ENCODE data around the gene RRP1. TPM values are rescaled to one million over a fixed set of nuclear protein-coding genes. Genes with fewer than 3 reads are reported as not detected.

Gene RRP1, protein sequence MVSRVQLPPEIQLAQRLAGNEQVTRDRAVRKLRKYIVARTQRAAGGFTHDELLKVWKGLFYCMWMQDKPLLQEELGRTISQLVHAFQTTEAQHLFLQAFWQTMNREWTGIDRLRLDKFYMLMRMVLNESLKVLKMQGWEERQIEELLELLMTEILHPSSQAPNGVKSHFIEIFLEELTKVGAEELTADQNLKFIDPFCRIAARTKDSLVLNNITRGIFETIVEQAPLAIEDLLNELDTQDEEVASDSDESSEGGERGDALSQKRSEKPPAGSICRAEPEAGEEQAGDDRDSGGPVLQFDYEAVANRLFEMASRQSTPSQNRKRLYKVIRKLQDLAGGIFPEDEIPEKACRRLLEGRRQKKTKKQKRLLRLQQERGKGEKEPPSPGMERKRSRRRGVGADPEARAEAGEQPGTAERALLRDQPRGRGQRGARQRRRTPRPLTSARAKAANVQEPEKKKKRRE
- total RNA-seq: 13.4 and 22.6 TPM in 2 replicates

DNA sequence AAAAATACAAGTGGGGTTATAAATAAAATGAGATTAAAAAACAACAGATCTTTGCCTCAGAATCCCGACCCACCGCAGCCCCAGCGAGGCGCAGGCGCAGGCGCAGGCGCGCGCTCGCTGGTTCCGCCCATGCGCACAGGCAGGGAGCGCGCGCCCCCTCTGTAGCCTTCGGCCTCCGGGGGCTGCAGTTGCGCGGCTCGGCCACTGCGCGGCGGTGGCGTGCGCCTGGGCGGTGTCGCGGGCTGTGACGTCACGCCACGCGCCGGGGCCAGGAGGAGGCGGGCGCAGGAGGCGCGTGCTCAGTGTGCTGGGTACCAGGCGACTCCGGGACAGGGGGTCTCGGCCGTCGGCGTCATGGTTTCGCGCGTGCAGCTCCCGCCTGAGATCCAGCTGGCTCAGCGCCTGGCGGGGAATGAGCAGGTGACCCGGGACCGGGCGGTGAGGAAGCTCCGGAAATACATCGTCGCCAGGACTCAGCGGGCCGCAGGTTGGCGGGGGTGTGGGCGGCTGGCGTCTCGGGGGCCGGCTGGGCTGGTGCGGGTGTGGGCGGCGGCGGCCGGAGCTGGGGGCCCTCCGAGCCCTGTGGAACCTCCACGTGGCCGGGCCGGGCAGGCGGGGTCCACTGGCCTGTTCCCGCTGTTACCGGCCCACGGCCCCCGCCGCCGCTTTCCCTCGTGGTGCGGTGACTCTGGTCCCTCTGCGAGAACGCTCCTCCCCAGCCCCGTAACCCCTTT, at the start of gene RRP1:
RRP1 (plus strand) TSS at position 302 of the 734 bp plus-strand sequence; CDS start at position 355, 53 bp downstream.

GRCh38 chr21:43775795-43776430, 13.5 kb upstream of the RRP1 start, which contains the start of gene CSTB:
CSTB (minus strand) TSS chr21:43776308; CDS start chr21:43776269, 39 bp downstream.

Other genes starting within 250 kb of the RRP1 start
- 0.32 and 0.76 TPM in 2 replicates for gene HSF2BP, start 130.1 kb upstream of the RRP1 start, total RNA-seq
- gene RRP1B, start 130.0 kb upstream of the RRP1 start, total RNA-seq: 14.9 and 25.9 TPM in 2 replicates
- 22.8 and 88.2 TPM in 2 replicates for gene PDXK, start 70.4 kb upstream of the RRP1 start, total RNA-seq
- 12.0 and 15.3 TPM in 2 replicates for gene CSTB, start 13.3 kb upstream of the RRP1 start, total RNA-seq
- gene AGPAT3, start 75.6 kb downstream of the RRP1 start, total RNA-seq: 30.1 and 112 TPM in 2 replicates
- gene TRAPPC10, start 222.7 kb downstream of the RRP1 start, total RNA-seq: 17.2 and 30.4 TPM in 2 replicates

Data from bladder microvascular endothelial cell (primary cell).